Measurements from ENCODE around the gene IFI27L2.

The IFI27L2 gene

DNA sequence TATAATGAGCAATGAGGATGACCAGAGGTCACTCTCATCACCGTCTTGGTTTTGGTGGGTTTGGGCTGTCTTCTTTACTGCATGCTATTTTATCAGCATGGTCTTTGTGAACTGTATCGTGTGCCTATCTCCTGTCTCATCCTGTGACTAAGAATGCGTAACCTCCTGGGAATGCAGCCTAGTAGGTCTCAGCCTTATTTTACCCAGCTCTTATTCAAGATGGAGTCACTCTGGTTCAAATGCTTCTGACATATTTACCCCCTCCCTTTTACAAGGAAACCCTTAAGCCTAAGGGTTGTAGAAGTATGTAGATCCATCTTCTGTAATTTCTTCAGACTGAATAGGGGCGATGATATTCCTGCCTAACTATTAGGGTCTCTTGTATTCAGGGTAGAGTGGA, 39.9 kb downstream of the IFI27L2 start:
- no peak for DNase-seq
- TF ChIP-seq, protein P1, sequence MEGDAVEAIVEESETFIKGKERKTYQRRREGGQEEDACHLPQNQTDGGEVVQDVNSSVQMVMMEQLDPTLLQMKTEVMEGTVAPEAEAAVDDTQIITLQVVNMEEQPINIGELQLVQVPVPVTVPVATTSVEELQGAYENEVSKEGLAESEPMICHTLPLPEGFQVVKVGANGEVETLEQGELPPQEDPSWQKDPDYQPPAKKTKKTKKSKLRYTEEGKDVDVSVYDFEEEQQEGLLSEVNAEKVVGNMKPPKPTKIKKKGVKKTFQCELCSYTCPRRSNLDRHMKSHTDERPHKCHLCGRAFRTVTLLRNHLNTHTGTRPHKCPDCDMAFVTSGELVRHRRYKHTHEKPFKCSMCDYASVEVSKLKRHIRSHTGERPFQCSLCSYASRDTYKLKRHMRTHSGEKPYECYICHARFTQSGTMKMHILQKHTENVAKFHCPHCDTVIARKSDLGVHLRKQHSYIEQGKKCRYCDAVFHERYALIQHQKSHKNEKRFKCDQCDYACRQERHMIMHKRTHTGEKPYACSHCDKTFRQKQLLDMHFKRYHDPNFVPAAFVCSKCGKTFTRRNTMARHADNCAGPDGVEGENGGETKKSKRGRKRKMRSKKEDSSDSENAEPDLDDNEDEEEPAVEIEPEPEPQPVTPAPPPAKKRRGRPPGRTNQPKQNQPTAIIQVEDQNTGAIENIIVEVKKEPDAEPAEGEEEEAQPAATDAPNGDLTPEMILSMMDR (IDR thresholded peaks at IDR 0.05): no peak
- H3K36me3 ChIP-seq: no peaks in the 10 kb centered on the region
- H3K4me1 ChIP-seq: no peaks in the 10 kb centered on the region
- H3K27ac ChIP-seq: no peak overlapping the region
- H3K4me3 ChIP-seq: no peak overlapping the region
- intact Hi-C loops (cut with DNase I; ENCODE audit: low total_unique reads): no loop called here
- no peaks in the 10 kb centered on the region for H3K9me3 ChIP-seq
- H3K27me3 ChIP-seq: no peaks in the 10 kb centered on the region

DNA sequence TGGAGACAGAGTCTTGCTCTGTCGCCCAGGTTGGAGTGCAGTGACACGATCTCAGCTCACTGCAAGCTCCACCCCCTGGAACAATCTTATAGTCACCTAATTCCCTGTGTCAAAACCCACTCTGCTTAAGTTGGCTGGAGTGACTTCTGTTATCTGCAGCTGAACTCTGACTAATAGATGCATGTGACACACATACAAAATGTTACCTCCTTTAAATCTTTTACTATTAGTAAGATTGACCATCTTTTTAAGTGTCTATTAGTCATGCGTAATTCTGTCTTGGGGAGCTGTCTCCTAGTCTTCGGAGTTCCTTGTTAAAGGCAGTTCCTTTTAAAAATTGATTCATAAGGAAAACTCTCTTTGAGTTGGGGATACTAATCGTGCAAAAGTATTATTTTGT, 40.9 kb downstream of the IFI27L2 start:
- no peak overlapping the region for H3K4me3 ChIP-seq
- intact Hi-C loops (cut with DNase I; ENCODE audit: low total_unique reads): no loop called here
- H3K27me3 ChIP-seq: no peaks in the 10 kb centered on the region
- no peaks in the 10 kb centered on the region for H3K36me3 ChIP-seq
- no peaks in the 10 kb centered on the region for H3K9me3 ChIP-seq
- no peak for DNase-seq
- no peaks in the 10 kb centered on the region for H3K4me1 ChIP-seq
- TF ChIP-seq, protein P1 (IDR thresholded peaks at IDR 0.05): no peak
- no peak overlapping the region for H3K27ac ChIP-seq

DNA sequence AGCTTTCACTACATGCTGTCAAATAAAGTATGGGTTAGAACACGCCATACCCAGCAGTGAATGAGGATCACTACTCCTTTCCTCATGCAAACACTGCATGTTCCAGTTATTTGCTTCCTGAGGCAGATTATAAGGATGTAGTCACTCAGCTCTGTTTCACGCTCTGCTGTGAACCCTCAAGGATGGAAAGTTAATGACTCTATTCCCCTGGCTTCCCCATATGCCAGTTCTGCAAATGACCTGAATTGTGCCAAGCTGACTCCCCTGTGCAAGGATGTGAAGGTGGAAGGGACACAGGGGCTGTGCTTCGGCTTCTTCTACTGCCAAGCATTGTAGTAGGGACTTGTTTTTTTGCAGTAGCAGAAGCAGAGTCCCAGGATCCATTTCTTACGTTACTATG, 41.5 kb downstream of the IFI27L2 start:
- TF ChIP-seq, protein P1 (IDR thresholded peaks at IDR 0.05): no peak
- no peak for DNase-seq
- Histone ChIP-seq H3K27ac (no peak overlapping the region), H3K4me1 (no peaks in the 10 kb centered on the region), H3K4me3 (no peak overlapping the region), H3K36me3 (no peaks in the 10 kb centered on the region), H3K9me3 (no peaks in the 10 kb centered on the region), H3K27me3 (no peaks in the 10 kb centered on the region)
- intact Hi-C loops (cut with DNase I; ENCODE audit: low total_unique reads): no loop called here

DNA sequence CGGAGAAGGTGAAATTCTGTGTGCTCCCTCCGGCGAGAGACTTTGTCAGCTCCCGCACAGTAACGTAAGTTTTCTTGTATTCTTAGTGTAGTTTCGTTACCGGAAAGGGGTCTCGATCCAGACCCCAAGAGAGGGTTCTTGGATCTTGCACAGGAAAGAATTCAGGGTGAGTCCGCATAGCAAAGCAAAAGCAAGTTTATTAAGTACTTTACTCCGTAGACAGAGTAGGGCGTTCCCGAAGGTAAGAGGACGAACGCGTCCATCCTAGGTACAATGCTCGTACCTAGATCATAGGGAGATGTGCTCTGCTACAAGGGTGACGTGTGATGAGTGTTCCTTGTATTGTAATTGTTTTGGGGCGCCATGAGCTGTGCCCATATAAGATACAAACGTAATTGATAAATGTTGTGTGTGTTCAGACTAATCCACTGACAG, 48.0 kb downstream of the IFI27L2 start:
- H3K9me3 ChIP-seq: no peaks in the 10 kb centered on the region
- intact Hi-C loops (cut with DNase I; ENCODE audit: low total_unique reads): no loop called here
- H3K36me3 ChIP-seq: peaks cover 13 to 24% (median 19%) of the 10 kb centered on the region in 3 donors
- H3K4me1 ChIP-seq: peaks cover 0 to 38% (median 26%) of the 10 kb centered on the region in 4 donors
- peak overlapping the region; percentile 83 to 92 for H3K4me3 ChIP-seq
- peak overlapping the region; percentile 93 to 98 for H3K27ac ChIP-seq
- no peaks in the 10 kb centered on the region for H3K27me3 ChIP-seq
- no peak for DNase-seq
- TF ChIP-seq, protein P1 (IDR thresholded peaks at IDR 0.05): no peak

DNA sequence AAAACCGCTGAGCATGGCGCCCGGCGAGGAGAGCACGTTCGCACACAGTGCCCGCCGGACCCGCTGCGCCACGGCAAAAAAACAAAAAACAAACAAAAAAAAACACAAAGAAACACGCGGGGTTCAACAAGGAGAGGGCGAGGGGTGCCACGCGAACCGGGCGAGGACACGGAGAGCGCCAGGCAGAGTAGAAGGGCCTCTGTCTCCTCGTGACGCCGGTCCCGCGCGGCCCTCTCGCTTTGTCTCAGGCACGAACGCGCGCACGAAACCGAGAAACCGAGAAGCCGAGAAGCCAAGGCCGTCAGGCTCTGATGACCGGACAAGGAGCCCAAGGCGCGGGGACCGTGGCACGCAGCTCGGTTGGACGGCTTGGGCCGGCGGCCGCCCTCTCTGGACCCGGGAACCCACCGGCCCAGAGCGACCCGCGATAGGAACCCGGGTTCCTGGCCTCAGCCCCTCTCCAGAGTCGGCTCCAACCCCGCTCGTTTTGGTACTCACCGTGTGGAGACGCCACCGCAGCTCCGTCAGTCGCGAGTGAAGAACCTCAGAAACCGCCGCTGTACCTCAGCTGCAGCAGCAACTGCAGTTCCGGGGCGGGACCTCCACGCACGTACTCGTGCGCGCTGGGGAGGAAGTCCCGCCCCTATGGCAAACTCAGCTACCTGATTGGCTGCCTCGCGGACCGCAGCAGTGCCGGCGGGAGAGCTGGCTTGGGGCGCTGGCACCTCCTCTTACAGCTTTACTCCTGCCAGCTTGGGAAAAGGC, 48.6 kb downstream of the IFI27L2 start, which contains the start of the genes DDX24 and IFI27L1:
Gene DDX24, minus strand, starts transcription at position 582 of the 765 bp plus-strand sequence. CDS start 1,460 bp downstream, outside the sequence.
Gene IFI27L1, plus strand, starts transcription at position 690 of the 765 bp plus-strand sequence. CDS start 15,628 bp downstream, outside the sequence.
- TF ChIP-seq, protein P1 (IDR thresholded peaks at IDR 0.05): peak in 1 of 2 experiments; percentile 14
- Histone ChIP-seq H3K27ac (peak within 1 kb of the TSS; percentile 93 to 98), H3K4me1 (peaks cover 0 to 44% (median 31%) of the 10 kb centered on the region in 4 donors), H3K36me3 (peaks cover 19 to 29% (median 19%) of the 10 kb centered on the region in 3 donors), H3K27me3 (no peaks in the 10 kb centered on the region), H3K4me3 (peak within 1 kb of the TSS; percentile 83 to 92), H3K9me3 (no peaks in the 10 kb centered on the region)
- peak; percentile 96 to 98 for DNase-seq
- intact Hi-C loops (cut with DNase I; ENCODE audit: low total_unique reads): no loop called here
